M059J (cell line): ENCODE results near the gene C11orf87. TPM values are rescaled to one million over a fixed set of nuclear protein-coding genes. Genes with fewer than 3 reads are reported as not detected.

Experiments used
- DNase-seq: peaks from one replicate; pipeline ENCODE4 v3.0.0-alpha.2; 2012; ENCODE audit warnings: low read depth
- total RNA-seq: library from RNA; depleted of rRNA; stranded (reverse); fragments of >200 nt; shearing (Covaris generic); gene quantifications from 2 replicates; pipeline ENCODE4 v1.2.3, GENCODE V29; 2014; rRNA removed

C11orf87 gene
- 0.02 and 0.34 TPM in 2 replicates for total RNA-seq

- peak; percentile 31 for DNase-seq
Measured at GRCh38 chr11:109421981-109422869, at the start of gene C11orf87. TSS of gene C11orf87 (plus strand) at chr11:109422190. CDS start at chr11:109423634, 1,444 bp downstream.

- DNase-seq, result no peak
Measured at GRCh38 chr11:109374032-109374431, 48.0 kb upstream of the C11orf87 start.

DNA sequence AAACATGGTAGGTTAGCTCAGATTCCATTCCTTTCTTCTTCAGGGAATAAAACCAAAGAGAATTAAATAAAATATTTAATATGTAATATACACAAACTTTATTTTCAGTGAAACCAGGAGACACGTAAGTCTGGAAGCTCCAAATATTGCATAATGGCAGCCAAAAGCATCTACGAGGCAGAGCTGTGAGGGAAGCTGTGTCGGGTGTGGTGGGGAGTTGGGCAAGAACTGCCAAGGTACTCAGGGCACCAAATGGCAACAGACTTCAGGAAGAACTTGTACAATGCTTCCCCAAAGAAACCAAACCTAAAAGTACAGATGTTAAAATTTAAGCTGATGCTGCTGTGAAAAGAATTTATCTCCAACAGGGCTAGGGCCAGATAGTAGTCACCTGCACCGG, 47.5 kb upstream of the C11orf87 start:
- DNase-seq, result no peak

- DNase-seq, result no peak
Measured at GRCh38 chr11:109377039-109377742, 44.8 kb upstream of the C11orf87 start.

- no peak for DNase-seq
Measured at GRCh38 chr11:109378034-109378433, 44.0 kb upstream of the C11orf87 start.

DNA sequence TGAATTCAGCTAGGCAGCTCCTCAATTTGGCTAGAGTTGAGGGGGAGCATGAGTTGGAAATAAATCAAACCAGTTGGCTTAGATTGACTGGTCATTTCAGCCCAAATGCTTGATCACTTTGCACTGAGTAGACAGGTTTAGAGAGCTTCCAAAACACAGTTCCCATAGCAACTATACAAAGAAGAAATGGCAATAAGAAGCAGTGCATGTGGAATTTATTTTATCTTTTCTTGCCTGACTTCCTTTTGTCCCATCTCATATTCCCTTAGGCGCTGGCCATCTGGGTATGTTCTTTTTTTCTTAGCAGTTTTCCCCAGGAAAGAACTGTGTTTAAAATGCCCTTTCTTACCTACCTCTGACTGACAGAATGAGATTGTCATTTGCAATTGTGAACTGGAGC, 38.7 kb upstream of the C11orf87 start:
- peak; percentile 40 for DNase-seq

GRCh38 chr11:109384873-109385272, 37.1 kb upstream of the C11orf87 start:
- no peak for DNase-seq

- no peak for DNase-seq
Measured at GRCh38 chr11:109388982-109389381, 33.0 kb upstream of the C11orf87 start.

- DNase-seq, result no peak
Measured at GRCh38 chr11:109390752-109391151, 31.2 kb upstream of the C11orf87 start.

DNA sequence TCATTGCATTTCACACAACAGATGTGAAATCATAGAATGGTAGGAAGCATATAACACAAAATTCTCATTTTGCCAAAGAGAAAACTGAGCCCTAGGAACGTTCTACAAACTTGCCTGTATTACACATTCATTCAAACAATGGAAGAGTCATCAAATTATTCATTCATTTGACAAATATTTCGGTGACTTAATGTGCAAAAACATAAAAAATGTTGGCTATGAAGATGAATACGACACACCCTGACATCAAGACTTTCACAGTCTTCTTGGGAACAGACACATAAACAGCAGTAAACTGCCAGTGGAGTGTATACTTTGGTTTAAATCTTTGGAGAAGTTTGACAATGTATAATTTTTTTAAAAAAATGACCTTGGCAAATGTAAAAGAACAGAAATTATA, 20.4 kb upstream of the C11orf87 start:
- no peak for DNase-seq

DNA sequence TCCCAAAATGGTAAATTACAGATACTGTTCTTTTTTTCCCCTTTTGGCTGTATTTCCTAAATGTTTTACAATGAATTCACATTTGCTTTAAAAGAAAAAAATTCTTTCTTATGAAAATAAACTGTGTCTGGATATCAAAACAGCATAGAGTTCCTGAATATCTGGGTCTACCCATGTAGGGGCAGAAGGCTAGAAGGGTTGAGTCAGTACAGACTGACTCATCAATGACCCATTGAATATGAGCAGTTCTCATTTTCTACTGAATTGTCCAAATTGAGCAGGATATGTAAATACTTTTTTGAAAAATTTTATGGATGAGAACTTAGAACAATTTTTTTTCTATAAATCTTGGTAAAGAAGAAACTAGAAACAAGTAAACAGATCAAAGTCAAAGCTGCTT, 16.3 kb upstream of the C11orf87 start:
- DNase-seq, result peak; percentile 56

GRCh38 chr11:109416601-109417000, 5.4 kb upstream of the C11orf87 start:
- DNase-seq, result no peak

DNA sequence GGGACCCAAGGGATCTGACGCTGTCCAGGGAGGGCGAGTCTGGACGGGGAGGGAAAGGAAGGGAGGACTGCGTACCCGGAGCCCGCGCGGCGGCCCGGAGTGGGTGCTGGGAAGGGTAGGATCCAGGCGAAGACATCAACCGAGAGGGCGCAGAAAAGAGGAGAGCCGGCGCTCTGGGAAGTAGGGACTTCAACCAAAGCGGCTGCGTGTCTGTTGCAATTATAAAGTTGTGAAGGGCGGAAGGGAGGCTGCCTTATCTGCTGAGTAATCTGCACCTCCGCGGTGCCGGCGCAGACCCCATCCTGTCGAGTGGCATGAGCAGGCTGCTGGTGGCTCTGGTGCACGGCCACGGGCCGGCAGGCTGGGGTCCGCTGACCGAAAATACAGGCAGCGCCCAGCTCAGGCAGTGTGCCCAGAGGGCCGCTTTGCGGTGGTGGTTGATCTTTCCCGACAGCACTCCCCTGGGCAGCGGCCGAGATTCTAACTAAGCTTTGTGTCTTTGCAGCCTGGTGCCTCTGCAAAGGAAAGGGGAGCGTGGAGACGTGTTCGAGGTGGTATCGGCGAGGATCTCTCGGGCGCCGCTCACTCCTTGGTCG, 978 bp downstream of the C11orf87 start:
- peak; percentile 61 for DNase-seq

DNA sequence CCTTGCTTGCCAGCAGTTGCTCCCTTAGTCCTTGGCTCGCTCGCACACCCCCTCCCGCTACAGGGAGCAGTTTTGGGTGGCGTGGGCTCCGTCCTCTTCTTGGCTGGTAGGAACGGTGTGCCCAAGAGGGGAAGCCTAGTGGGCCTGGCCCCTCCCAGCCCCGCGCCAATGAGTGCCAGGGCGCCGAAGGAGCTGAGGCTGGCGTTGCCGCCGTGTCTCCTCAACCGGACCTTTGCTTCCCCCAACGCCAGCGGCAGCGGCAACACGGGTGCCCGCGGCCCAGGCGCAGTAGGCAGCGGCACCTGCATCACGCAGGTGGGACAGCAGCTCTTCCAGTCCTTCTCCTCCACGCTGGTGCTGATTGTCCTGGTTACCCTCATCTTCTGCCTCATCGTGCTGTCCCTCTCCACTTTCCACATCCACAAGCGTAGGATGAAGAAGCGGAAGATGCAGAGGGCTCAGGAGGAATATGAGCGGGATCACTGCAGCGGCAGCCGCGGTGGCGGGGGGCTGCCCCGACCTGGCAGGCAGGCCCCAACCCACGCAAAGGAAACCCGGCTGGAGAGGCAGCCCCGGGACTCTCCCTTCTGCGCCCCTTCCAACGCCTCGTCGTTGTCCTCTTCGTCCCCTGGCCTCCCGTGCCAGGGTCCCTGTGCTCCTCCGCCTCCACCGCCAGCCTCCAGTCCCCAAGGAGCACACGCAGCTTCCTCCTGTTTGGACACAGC, 1.6 kb downstream of the C11orf87 start:
- no peak for DNase-seq

DNA sequence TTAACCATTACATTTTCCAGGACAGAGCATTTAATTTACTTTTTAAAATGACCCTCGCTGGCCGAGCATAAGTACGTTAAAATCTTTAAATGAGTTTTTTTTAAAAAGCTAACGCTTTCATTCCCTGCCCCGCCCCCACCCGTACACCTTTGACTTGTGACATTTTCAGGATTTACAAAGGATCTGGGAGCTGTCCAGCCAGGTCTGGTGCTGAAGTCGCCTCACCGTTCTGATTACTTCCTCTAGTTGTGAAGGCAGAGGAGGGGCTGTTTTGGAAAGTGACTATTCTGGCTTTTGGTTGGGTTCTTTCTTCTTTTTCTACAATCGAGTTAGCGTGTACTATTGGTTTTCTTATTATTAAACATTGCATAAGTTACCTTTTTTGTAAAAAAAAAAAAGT, 2.9 kb downstream of the C11orf87 start:
- peak; percentile 34 for DNase-seq

DNA sequence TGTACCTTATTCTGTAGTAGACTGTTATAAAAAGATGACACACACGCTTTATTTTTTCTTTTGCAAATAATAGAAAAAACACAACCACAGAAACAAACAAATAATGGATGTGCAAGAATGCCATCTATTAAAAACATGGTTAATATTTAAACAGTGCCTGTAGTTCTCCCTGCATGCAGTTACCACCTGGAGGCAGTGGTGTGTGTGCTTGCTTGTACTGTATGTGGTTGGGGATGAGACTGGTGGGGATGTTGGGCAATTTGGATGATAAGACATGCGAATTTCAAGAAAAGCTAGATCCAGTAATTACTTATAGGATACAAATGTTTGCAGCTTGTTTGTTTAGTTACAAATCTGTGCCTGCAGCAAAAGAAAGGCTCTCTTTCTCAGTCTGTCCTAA, 3.6 kb downstream of the C11orf87 start:
- DNase-seq, result no peak

DNA sequence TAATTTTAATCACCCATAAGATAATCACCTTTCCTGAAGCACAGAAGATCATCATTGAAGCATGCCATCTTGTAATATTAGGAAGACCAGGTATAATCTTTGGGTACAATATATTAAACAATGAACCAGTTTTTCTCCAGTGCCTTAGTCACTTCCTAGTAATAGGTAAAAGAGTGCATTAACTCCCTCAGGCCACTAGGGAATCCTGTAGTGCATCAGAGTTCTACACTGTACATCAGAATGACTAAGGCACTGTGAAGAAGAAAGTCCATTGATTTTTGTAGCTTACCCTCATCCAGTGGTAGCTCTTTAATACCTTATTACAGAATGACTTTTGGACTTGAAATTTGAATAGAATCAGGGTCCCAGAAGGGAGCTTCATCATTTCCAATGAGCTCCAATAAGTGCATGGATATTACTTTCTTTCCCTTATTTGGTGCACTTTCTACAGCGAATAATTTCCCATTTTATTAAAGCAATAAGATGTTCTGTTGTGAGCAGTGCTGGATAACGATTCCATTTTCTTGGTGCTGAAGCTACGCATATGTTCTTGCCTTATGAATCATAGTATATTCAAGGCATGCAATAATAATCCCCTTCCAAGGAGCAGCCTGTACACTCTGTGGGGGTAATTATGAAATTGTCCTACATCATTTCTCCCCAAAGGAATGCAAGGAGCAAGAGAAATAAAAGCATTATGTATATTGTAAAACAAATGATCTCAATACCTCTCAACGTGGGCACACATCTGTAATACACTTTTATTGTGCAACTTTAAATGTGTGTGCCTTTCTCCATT, 4.7 kb downstream of the C11orf87 start:
- peak; percentile 26 for DNase-seq

DNA sequence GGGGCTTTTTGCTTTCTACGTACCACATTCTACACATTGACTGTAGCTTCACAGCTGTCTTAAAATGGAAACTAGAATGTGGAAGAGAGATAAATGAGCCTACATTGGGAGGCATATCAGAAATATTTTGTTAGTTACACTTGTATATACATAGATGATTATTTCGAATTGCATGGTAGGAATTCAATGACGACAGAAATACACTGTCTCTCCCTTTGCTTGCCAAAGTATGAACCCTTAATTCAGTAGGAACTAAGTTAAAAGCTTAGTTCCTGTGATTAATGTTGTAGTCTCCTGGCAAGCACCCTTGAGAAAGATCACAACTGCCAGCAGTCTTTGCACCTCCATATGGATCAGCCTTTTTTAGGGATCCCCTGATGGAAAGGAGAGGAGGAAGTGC, 10.1 kb downstream of the C11orf87 start:
- DNase-seq, result peak; percentile 11

DNA sequence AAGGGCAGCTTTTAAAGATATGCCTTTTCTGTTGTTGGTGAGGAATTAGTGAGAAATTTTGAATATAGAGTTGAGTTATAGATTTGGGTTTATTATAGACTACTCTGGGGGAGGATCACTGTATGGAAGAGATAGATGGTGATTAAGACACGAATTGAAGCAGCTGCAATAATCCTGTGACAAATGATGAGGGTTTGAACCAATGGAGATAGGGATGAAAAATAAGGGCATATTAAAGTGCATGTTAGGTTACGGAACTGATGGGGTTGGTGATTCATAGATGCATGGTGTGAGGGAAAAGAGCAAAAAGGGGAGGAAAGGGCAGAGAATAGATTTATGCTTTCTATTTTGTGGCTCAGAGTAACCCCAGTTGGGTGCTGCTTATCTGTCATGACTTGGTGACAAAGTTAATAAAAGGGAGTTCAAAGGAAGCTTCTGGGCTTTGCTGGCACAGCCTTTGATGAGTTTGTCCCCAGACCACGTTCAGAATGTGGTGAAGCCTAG, 11.8 kb downstream of the C11orf87 start:
- DNase-seq, result no peak

DNA sequence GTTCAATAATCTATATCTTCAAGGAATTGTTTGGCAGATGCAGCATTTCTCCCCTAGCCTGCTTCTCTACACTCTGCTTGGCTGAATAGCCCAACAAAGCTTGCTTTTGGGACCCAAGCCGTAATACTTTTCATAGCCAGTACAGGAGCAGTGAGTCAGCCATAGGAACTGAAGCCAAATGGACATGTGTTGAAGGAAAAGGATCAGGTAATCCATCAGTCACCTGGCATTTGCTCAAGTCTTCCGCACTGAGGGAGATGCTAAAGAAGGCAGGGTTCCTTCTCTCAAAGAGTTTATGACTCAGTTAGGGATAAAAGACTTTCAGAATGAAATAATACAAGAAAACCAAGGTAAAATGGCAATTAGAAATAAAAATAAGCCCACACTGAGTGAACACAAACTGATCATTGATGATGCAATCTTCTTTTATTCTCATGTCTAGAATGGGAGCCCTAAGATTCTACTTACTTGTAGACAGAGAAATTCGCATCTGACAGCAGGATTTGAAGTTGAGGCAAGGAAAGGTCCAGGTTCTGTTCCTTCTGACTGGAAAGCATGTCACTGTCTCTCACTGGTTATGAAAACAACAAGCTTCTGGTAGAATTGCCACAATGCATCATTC, 13.2 kb downstream of the C11orf87 start:
- peak; percentile 69 for DNase-seq
